ENCODE results near the gene UGT1A9.

- no peak for TF ChIP-seq POLR2A (IDR thresholded peaks at IDR 0.05)
- TF ChIP-seq CTCF (IDR thresholded peaks at IDR 0.05): no peak
- no peak for TF ChIP-seq EP300 (IDR thresholded peaks at IDR 0.05)
- no peak for TF ChIP-seq POLR2AphosphoS5 (IDR thresholded peaks at IDR 0.05)
Observed at GRCh38 chr2:233817995-233818638, 146.4 kb downstream of the UGT1A9 start.
